DND-41 (cell line): Measurements from ENCODE around the gene CFL2.

Source experiments
- CTCF ChIP-seq: IDR thresholded peaks from 2 replicates; pipeline ENCODE4 v1.5.1; 2012; ENCODE audit warnings: borderline replicate concordance, low read length, moderate library complexity, mild to moderate bottlenecking; ENCODE audit not compliant: poor library complexity, severe bottlenecking; ENCODE audit errors: extremely low read depth
- EZH2 ChIP-seq: IDR thresholded peaks from 3 replicates; pipeline ENCODE4 v1.6.1; 2012; ENCODE audit warnings: borderline replicate concordance, low read depth, mild to moderate bottlenecking, moderate library complexity, low read length, inconsistent platforms; ENCODE audit not compliant: severe bottlenecking

- TF ChIP-seq CTCF (no peak), EZH2 (no peak)
Observed at GRCh38 chr14:34711796-34712712, 2.3 kb downstream of the CFL2 start.
